MM.1S (cell line): Measurements from ENCODE around the gene CAPN9.

Source experiments
- DNase-seq: peaks from one replicate; pipeline ENCODE4 v3.0.0-alpha.2; 2015
- H2AFZ ChIP-seq: fragments of 300-600 bp; sonication (generic); 2 replicates; pipeline ENCODE4 v1.6.0; 2016; ENCODE audit warnings: antibody characterized with exemption, low read length
- H3F3A ChIP-seq: fragments of 300-600 bp; sonication (generic); 2 replicates; pipeline ENCODE4 v1.6.1; 2016; ENCODE audit warnings: mild to moderate bottlenecking, antibody characterized with exemption, low read length, moderate library complexity, mixed read lengths; ENCODE audit not compliant: insufficient read depth
- H3K27ac ChIP-seq: fragments of 300-600 bp; sonication (generic); 2 replicates; pipeline ENCODE4 v1.5.1; 2016; ENCODE audit warnings: mild to moderate bottlenecking, low read length
- H3K27me3 ChIP-seq: fragments of 300-600 bp; sonication (generic); replicated peaks from 2 replicates; pipeline ENCODE4 v1.6.0; 2016; ENCODE audit warnings: low read length; ENCODE audit not compliant: insufficient read depth
- H3K36me3 ChIP-seq: fragments of 300-600 bp; sonication (generic); replicated peaks from 2 replicates; pipeline ENCODE4 v1.6.1; 2016; ENCODE audit warnings: mild to moderate bottlenecking, low read length, mixed read lengths; ENCODE audit not compliant: insufficient read depth
- H3K4me1 ChIP-seq: fragments of 300-600 bp; sonication (generic); 2 replicates; pipeline ENCODE4 v1.6.1; 2016; ENCODE audit warnings: low read length, mixed read lengths
- H3K4me2 ChIP-seq: fragments of 300-600 bp; sonication (generic); 2 replicates; pipeline ENCODE4 v1.6.0; 2016; ENCODE audit warnings: low read depth, low read length
- H3K4me3 ChIP-seq: fragments of 300-600 bp; sonication (generic); 2 replicates; pipeline ENCODE4 v1.5.1; 2016; ENCODE audit warnings: low read length, mixed read lengths
- H3K79me2 ChIP-seq: fragments of 300-600 bp; sonication (generic); 2 replicates; pipeline ENCODE4 v1.6.1; 2016; ENCODE audit warnings: mixed run types, low read length, mixed read lengths
- H3K9ac ChIP-seq: fragments of 300-600 bp; sonication (generic); 2 replicates; pipeline ENCODE4 v1.6.1; 2016; ENCODE audit warnings: low read length, mixed read lengths
- H3K9me2 ChIP-seq: fragments of 300-600 bp; sonication (generic); replicated peaks from 2 replicates; pipeline ENCODE4 v1.6.1; 2016; ENCODE audit warnings: mild to moderate bottlenecking, low read length, mixed read lengths; ENCODE audit not compliant: insufficient read depth
- H3K9me3 ChIP-seq: fragments of 300-600 bp; sonication (generic); replicated peaks from 2 replicates; pipeline ENCODE4 v1.6.1; 2016; ENCODE audit warnings: mild to moderate bottlenecking, low read length, mixed read lengths; ENCODE audit not compliant: insufficient read depth
- H4K20me1 ChIP-seq: fragments of 300-600 bp; sonication (generic); 2 replicates; pipeline ENCODE4 v1.6.1; 2016; ENCODE audit warnings: mild to moderate bottlenecking, low read length, moderate library complexity, mixed read lengths; ENCODE audit not compliant: insufficient read depth
- CTCF ChIP-seq: fragments of 300-600 bp; sonication (generic); IDR thresholded peaks from 2 replicates; pipeline ENCODE4 v1.5.1; 2016; ENCODE audit warnings: antibody characterized with exemption, low read length, mixed read lengths
- EZH2 ChIP-seq: fragments of 300-600 bp; sonication (generic); optimal IDR thresholded peaks from 2 replicates; pipeline ENCODE3; 2017; ENCODE audit warnings: low read depth, mild to moderate bottlenecking, antibody characterized with exemption, low read length, mixed read lengths
- EZH2phosphoT487 ChIP-seq: fragments of 300-600 bp; sonication (generic); IDR thresholded peaks from 2 replicates; pipeline ENCODE4 v1.6.1; 2018; ENCODE audit warnings: antibody characterized with exemption, low read length

CAPN9 gene

GRCh38 chr1:230800891-230801840 is 54.0 kb downstream of the CAPN9 start:
- Histone ChIP-seq H3K79me2 (no peaks in the 10 kb centered on the region), H3K4me1 (no peaks in the 10 kb centered on the region), H3K27ac (no peak overlapping the region), H4K20me1 (no peaks in the 10 kb centered on the region), H3K9me2 (no peaks in the 10 kb centered on the region), H3K4me2 (no peak overlapping the region), H3K36me3 (no peaks in the 10 kb centered on the region), H3K27me3 (no peaks in the 10 kb centered on the region), H2AFZ (no peak overlapping the region), H3K4me3 (no peak overlapping the region), H3F3A (no peaks in the 10 kb centered on the region), H3K9ac (no peak overlapping the region), H3K9me3 (no peaks in the 10 kb centered on the region)
- TF ChIP-seq EZH2, result no peak
- no peak for TF ChIP-seq EZH2phosphoT487
- no peak for TF ChIP-seq CTCF
- no peak for DNase-seq

DNA sequence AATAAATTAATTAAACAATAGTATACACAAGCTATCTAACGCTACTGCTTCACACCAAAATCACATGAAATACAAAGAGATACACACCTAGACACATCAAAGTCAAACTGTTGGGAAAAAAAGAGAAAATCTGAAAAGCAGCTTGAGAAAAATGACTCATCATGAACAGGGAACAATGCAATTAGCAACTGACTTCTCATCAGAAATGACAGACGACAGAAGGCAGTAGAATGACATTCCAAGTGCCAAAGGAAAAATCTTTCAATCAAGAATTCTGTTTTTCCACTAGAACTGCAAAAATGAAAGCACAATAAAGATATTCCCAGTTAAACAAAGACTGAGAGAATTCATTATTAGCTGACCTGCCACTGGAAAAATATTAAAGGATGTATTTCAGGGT is 57.2 kb downstream of the CAPN9 start:
- Histone ChIP-seq H3K27me3 (no peaks in the 10 kb centered on the region), H3K4me3 (no peak overlapping the region), H3F3A (no peaks in the 10 kb centered on the region), H2AFZ (no peak overlapping the region), H3K9me2 (no peaks in the 10 kb centered on the region), H3K4me1 (no peaks in the 10 kb centered on the region), H4K20me1 (no peaks in the 10 kb centered on the region), H3K4me2 (no peak overlapping the region), H3K9me3 (no peaks in the 10 kb centered on the region), H3K9ac (no peak overlapping the region), H3K79me2 (no peaks in the 10 kb centered on the region), H3K36me3 (no peaks in the 10 kb centered on the region), H3K27ac (no peak overlapping the region)
- DNase-seq, result no peak
- no peak for TF ChIP-seq EZH2phosphoT487
- no peak for TF ChIP-seq EZH2
- TF ChIP-seq CTCF, result no peak

- DNase-seq, result no peak
- Histone ChIP-seq H3K9me3 (no peaks in the 10 kb centered on the region), H3K27me3 (no peaks in the 10 kb centered on the region), H3K4me2 (no peak overlapping the region), H4K20me1 (no peaks in the 10 kb centered on the region), H3K36me3 (no peaks in the 10 kb centered on the region), H3K27ac (no peak overlapping the region), H3K9me2 (no peaks in the 10 kb centered on the region), H3K9ac (no peak overlapping the region), H3K4me3 (no peak overlapping the region), H2AFZ (no peak overlapping the region), H3K4me1 (no peaks in the 10 kb centered on the region), H3F3A (no peaks in the 10 kb centered on the region), H3K79me2 (no peaks in the 10 kb centered on the region)
- TF ChIP-seq EZH2phosphoT487, result no peak
- no peak for TF ChIP-seq EZH2
- no peak for TF ChIP-seq CTCF
Observed at GRCh38 chr1:230806552-230806951, 59.4 kb downstream of the CAPN9 start.
